Muscle of arm (tissue), 14 donors: ENCODE results near the gene C5orf34. TPM values are rescaled to one million over a fixed set of nuclear protein-coding genes. Genes with fewer than 3 reads are reported as not detected.
"Not testable (repeated sequence)": the region's sequence is repeated elsewhere in the genome, so short reads cannot be mapped to it uniquely, and the experiment has no call there.

ENCODE experiments used
- DNase-seq: peaks from one replicate; pipeline ENCODE4 v3.0.0-alpha.2; 2013
- long read RNA-seq, 11 donors: transcript quantifications; one replicate each; lab custom pipeline, GENCODE V29; 2026
- polyA plus RNA-seq, 12 donors: library from polyadenylated mRNA; unstranded; fragments of 120-200 nt; gene quantifications; one replicate each; pipeline ENCODE4 v1.2.1, GENCODE V29; 2013; ENCODE audit not compliant: insufficient read length in 12 of 12

Gene C5orf34, protein sequence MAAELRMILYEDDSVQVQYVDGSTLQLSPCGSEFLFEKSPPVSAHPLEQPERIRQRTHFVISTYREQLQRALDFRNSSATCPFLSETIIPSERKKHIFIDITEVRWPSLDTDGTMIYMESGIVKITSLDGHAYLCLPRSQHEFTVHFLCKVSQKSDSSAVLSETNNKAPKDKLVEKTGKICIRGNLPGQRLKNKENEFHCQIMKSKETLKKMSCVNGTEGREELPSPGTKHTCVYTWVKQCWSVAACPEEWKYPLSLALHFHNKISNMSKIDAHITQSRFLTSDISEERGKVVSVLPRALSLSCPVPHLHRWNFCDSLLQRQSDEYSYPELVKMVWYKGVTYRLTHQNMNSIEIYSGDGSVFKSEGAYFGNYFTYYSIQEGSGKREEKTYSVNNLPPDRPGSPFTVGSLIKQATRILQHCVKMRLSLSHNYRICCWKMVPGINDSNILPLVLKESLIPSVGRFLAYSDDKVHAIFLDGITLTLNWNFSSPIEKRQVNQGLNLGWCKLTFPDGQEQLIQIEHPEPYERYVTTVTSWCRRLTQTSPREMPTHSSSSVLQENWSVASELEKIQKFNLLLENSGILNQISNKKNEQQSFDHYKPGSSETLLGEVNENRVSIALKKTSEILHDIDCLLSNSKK
- 1 to 10 TPM in 11 of 12 donors, not detected in 1; 2.4 to 9.0 (median 5.0) TPM for polyA plus RNA-seq
- long read RNA-seq, donor 1, partial matches to known transcripts = 0 of 1 reads
- long read RNA-seq, donor 1, other reads (novel, unspliced or antisense) = 0 of 1 reads
- long read RNA-seq, donor 2, partial matches to known transcripts = 0 of 1 reads
- long read RNA-seq, donor 2, other reads (novel, unspliced or antisense) = 0 of 1 reads
- long read RNA-seq, donor 3 = 0 reads
- long read RNA-seq, donor 4 = 0 reads
- long read RNA-seq, donor 5, partial matches to known transcripts = 0 of 1 reads
- long read RNA-seq, donor 5, other reads (novel, unspliced or antisense) = 0 of 1 reads
- long read RNA-seq, donor 6 = 0 reads
- long read RNA-seq, donor 7 = 0 reads
- long read RNA-seq, donor 8 = 0 reads
- long read RNA-seq, donor 9 = 0 reads
- long read RNA-seq, donor 10 = 0 reads
- long read RNA-seq, donor 11, partial matches to known transcripts = 0 of 2 reads
- long read RNA-seq, donor 11, other reads (novel, unspliced or antisense) = 0 of 2 reads

DNA sequence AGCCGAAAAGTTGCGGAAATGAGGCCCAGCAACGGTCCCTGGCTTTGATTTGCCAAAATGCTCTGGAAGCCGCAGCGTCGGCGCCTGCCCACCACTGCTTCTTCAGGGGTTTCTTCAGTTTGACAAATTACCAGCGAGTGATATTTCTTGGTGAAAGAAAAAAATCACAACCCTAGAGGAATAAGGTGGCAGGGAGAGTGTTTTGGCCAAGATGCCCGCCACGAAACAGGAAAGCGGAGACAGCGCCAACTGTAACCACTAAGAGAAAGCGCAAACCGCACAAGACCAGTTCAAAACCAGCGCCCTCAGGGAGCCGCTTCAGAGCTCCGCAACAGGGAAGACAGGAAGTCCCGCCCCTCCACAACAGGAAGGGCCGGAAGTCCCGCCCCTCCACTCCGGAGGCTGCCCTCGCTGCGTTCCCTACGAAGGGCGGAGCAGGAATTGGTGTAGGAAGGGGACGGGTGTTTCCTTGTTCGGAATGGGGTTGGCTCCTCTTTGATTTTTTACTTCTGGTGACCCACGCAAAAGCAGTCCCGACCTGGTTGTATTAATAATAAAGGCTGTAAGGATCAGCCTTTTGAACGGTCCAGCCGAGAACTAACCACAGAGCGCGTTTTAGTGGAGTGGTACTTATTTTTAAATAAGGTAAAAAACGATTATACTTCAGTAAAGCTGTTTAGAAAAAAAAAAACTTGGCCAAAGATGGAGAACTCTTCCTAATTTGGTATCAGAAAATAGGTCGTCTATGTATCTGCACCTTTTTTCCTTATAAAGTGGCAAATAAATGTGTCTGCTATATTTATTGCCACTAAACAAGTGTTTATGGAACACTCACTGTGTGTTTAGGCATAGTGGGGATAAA lies at the start of gene C5orf34:
Gene C5orf34, minus strand, starts transcription at position 333 of the 862 bp plus-strand sequence. CDS start 5,809 bp downstream, outside the sequence.
- peak; percentile 97 for DNase-seq

DNA sequence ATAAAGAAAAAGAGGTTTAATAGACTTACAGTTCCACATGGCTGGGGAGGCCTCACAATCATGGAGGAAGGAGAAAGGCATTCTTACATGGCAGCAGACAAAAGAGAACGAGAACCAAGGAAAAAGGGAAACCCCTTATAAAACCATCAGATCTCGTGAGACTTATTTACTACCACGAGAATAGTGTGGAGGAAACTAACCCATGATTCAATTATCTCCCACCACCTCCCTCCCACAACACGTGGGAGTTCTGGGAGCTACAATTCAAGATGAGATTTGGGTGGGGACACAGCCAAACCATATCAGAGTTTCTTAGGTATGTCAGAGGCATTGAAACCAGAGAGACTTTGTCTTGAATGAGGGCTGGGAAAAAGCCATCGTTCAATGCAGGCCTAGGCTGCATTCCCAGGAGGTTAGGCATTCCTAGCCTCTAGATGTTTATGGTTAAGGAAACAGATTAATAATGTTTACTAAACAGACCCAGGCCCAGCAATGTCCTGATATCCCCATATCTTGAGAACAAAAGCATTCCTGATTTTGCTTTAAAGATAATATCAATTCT lies 49.4 kb upstream of the C5orf34 start:
- no peak for DNase-seq

DNA sequence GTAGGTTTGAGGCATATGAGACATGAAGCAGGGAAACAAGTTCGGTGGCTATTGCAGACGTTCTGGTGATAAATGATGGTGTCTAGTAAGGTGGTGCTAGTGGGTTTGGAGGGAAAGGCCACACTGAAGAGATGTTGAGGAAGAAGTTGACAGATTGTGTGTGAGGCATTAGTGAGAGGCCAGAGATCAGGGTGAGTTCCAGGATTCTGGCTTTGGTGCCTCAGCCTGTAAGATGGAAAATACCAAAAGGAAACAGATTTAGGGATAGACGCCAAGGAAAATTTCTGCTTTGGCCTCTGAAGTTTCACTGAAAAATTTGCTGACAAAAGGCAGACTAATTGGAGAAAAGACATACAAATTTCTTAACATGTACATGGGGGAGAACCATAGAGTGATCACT lies 48.4 kb upstream of the C5orf34 start:
- no peak for DNase-seq

DNA sequence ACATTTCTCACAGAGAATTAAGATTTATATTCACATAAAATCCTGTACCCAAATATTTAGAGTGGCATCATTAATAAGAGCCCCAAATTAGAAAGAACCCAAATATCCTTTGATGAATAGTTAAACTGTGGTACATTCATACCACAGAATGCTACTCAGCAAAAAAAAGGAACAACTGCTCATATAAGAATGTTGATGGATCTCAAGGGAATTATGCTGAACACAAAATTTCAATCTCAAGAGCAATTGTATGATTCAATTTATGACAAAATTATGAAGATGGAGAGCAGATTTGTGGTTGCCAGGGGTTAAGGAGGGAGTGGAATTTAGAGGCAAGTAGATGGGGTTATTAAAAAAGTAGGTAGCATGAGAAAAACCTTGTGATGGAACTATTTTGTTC lies 46.4 kb upstream of the C5orf34 start:
- no peak for DNase-seq

DNA sequence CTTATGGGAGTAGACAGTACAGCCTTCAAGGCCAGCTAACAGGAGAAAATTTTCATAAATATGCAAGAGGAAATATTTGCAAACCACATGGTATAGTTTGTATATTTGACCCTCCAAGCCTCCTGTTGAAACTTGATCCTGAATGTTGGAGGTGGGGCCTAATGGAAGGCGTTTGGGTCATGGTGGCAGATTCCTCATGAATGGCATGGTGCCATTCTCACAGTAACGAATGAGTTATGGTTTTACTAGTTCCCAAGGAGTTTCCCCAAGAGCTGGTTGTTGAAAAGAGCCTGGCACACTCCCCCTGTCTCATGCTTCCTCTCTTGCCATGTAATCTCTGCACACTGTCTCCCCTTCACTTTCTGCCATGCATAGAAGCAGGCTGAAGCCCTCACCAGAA lies 45.2 kb upstream of the C5orf34 start:
- no peak for DNase-seq

DNA sequence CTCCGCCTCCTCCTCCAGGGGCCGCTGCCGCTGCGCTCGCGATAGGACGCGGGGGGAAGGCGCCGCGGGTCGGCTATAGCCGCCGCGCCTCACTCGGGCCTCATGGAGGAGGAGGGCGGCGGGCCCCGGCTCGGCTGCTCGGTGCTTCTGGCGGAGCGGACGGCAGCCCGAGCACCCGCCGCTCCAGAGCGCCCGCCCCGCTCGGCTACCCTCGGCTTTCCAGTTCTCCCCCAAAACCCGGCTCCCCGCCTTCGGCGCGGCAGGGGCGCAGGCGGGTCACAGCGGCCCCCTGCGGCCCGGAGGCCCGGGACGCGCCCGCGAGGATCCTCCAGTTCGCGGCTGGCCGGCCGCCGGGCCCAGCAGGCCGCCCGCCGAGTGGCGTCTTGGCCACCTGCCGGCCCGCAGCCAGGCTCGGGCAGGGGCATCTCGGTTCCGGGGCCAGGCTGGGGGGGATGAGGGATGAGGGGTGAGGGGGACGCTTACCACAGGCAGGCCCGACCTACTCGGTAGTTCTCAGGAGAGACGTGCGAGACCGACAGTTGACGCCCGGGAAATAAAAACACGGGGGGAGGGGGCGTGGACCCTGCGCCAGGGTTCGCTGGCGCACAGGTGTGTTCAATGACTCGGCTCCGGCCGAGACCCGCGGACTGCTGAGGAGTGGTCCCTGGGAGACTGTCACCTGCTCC lies 42.1 kb upstream of the C5orf34 start, which contains the start of gene PAIP1:
Gene PAIP1, minus strand, starts transcription at position 221 of the 686 bp plus-strand sequence. CDS start 231 bp downstream, outside the sequence.
- peak; percentile 85 for DNase-seq

DNA sequence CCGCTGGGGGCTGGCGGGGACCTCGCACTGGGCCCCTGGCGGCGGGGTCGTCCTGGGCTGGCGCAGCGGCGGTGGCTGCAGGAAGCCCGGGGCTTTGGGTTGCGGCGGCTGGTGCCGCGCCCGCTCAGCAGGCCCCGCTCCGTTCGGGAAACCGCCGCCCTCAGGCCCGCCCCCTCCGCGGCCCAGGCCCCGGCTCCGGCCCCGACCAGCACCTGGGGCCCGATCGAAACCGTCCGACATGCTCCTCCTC lies 41.6 kb upstream of the C5orf34 start:
- DNase-seq = not testable (repeated sequence)

DNA sequence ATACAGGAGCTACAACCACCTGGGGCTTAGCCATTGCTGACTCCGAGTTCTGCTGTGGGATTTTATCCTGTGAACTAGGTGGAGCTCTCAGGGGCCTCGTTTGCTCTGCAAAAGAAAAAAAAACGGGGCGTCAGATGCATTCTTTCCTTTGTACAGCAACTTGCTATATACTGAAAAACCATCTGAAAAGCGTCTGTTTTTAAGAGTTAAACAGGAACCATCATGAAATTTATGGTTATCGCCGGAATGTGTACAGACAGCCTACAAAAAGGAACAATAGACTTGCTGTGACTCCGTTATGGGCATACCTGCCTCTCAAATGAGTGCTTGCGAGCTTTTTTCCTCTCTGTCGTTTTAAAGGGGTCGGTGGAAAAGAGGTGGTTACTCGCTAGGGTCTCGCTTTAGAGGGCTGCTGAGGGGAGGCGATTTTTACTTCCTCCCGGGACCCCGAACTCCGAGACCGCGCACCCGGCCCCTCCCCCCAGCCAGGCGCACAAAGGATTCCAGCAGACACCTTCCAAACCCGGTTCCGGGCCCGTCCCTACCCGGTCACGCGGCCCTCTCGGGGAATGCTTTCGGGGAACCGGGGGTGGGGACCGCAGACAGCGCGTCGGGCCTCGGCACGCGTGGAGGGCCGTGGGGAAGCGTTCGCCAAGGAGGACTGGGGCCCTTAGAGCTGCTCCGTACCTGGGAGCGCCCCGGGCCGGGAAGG lies 41.1 kb upstream of the C5orf34 start:
- DNase-seq = peak; percentile 39

DNA sequence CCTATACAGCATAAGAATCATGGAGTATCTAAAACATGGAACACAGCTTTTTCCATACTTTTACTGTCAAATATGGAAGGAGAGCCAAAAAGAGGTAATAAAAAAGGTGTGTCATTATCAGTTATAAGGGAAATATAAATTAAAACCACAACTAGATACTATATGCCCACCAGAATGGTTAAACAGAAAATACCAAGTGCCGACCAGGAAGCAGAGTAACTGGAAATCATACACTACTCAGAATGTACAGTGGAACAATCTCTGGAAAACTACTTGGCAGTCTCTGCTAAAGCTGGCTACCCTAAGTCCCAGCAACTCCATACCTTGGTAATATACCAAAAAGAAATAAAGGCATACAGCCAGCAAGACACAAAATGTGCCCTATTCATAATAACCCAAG lies 39.5 kb upstream of the C5orf34 start:
- no peak for DNase-seq

DNA sequence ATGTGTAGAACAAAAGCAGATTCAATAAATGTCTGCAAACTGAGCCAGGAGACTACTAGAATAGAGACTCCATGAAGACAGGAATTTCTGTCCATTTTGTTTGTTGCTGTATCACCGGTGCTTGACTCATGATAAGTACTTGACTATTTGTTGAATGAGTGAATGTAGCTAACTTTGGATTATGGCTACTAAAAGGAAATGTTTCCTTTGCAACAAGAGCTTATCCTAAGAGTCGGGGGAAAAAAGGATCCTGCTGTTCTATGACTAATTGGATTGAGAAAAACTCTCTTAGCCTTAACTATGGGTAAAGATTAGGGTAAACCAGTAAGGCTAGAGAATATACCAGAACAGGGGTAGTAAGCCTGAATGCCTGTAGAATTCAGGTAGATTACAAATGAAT lies 38.4 kb upstream of the C5orf34 start:
- no peak for DNase-seq

DNA sequence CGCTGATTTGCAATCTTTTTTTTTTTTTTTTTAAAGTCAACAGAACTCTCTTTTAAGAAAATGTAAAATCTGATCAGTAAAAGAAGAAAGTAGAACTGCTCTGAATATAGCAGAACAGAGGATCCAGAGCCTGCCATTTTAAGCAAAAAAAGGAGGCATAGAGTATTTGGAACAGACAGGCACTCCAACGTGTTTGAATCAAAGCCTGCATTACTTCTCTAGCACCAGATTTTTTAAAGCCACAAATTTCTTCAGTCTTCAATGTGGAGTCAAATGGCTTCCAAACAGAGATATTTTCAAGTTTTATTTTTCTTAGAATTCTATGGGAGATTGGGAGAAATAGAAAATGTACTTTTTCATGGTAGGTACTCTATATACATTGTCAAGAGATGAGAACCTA lies 36.8 kb upstream of the C5orf34 start:
- DNase-seq = no peak

DNA sequence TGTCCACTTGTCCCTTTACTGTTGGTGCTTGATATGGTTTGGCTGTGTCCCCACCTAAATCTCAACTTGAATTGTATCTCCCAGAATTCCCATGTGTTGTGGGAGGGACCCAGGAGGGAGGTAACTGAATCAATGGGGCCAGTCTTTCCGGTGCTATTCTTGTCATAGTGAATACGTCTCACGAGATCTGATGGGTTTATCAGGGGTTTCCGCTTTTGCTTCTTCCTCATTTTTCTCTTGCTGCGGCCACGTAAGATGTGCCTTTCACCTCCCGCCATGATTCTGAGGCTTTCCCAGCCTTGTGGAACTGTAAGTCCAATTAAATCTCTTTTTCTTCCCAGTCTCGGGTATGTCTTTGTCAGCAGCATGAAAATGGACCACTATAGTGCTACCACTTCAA lies 34.3 kb upstream of the C5orf34 start:
- DNase-seq = not testable (repeated sequence)

DNA sequence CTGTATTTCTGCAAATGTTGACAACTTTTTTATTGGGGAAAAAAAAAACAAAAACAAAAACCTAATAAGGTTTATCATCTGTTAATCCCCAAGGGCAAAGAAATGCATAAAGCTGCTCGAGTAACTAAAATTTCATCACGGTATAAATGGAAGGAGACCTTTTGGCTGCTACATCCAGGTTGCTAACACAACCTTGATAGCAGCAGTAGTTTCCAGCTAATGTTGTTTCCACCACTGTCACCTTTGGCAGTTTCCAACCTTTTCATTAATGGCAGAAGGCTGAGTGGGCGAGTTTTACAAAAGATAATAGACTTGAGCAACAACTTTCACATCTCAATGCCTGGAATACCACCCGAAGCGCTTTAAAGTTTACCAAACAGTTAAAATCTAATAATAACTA lies 33.4 kb upstream of the C5orf34 start:
- DNase-seq = no peak

DNA sequence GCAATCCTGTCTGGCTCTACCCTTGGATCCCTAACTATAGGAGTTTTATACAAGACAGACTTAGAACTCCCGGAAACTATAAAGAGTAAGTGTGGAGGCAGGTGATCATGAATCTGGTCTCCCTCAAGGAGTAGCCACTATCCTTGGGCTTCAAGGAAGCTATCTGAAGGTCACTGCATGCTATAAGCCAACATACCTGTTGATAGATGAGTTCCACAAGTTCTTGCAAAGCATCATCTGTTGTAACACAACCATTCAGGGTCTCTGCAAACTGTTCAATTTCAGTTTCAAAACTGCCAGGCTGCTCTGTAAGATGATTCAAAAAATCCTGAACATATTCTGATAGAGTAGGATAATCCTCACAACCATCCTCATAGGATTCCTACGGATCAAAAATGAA lies 32.6 kb upstream of the C5orf34 start:
- DNase-seq = no peak

DNA sequence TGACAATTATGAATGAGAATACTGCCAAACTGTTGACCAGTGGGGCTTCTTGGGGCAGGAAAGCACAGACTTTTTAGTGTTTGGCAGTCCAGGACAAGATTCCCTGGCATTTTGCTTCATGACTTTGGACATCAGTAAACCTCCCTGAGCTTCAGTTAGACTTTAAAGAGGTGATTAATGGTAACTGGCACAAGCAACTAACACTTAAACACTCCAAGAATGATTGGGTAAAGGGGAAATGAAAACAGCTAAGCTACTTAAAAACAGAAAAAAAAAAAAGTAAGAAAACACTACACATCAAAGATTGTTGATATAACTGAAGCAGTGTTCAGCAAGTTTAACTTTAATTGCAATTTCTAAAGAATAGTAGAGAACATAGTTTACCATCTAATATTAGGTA lies 28.5 kb upstream of the C5orf34 start:
- no peak for DNase-seq

DNA sequence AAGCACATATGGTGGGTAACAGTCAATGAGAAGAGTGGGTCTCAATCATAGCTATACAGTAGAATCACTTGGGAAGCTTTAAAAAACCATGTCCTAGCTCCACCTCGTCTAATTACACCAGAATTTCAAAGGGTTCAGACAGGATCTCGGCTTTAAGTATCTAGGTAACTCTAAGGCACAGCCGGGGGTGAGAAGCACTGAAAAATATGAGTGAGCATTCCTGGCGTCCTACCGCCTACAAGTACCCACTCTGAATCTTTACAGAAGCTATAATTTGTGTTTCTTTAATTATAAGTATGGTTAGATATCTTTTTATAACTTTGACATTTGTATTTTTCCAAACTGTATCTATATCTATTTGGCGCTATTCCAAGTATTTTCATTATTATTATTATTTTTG lies 25.8 kb upstream of the C5orf34 start:
- DNase-seq = no peak

DNA sequence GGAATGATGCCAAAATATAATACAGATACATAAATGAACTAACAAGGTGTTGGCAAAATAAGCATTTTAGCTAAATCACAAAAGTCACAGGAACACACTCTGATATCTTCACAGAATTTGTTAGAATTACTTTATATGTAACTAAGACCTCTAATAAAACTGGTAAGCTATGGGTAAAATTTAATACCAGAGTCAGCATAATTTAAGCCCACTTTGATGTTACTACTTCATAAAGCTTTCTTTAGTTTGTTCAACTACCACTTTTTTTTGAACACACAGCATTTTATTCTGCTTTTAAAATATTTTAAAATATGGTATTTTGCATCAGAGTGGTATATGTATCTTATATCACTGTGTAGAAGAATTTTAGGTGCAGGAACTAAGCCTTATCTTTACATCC lies 22.0 kb upstream of the C5orf34 start:
- no peak for DNase-seq

DNA sequence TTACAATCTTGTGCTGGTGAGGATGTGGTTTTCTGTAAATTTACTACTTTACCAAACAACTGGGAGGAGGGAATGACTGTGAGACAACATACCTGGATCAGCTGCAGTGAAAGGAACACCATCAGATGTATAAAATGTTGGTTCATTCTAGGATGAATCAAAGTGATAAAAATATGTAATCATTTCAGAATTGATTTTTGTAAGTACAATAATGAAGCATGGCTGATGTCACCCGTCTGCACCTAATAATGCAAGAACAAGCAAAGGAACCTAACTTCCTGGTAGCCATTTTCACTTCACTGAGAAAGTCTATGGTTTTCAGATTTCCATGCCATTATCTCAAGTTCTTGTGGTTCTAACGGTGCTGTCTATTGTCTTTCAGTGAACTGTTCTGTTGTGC lies 18.7 kb upstream of the C5orf34 start:
- DNase-seq = no peak

DNA sequence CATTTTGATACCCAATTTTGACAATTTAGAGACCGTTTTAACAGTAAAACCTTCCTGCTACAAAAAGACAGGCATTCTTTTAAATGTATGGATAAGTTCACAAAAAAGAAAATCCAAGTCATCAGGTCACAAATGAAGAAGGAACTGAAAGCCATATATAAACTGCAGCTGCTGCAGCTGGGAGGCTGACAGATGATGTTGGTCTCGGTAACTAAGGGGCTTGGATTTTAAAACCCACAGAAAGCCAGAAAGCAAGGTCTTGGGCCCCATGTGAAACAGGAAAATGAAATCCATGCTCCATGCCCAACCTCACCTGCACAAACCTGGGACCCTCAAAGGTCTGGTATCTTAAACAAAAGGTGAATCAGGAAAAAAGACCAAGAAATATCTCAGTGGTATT lies 15.7 kb upstream of the C5orf34 start:
- DNase-seq = no peak

DNA sequence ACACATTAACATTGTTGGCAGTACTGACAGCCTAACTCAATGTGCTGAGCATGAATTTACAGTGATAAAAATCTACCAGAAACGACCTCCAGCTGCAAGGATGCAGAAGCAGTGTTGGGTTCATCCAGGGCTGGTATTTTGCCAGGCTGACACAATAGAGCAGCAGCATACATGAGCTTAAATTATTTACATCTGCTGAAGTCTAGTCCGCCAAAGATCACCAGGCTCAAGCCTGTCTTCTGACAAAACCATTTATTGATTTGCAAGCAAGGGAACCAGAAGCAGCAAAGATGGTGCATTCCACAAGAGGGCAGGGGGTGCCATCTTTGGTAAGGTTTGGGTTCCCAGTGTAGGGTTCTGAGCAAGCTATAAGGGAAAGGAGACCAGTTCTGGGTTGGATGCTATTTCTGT lies 8.7 kb upstream of the C5orf34 start:
- DNase-seq = peak; percentile 20
